DOHH2 (cell line): ENCODE data around the gene STK32B.

Experiments used
- EZH2phosphoT487 ChIP-seq: fragments of 200-600 bp; sonication (generic); IDR thresholded peaks from 2 replicates; pipeline ENCODE4 v1.6.1; 2017; ENCODE audit warnings: borderline replicate concordance, mild to moderate bottlenecking, antibody characterized with exemption, low read length, moderate library complexity, mixed read lengths
- TF ChIP-seq, protein P1 (sequence below): fragments of 200-600 bp; sonication (generic); IDR thresholded peaks from one replicate; pipeline ENCODE4 v1.5.1; 2014; ENCODE audit warnings: antibody characterized with exemption, mild to moderate bottlenecking, low read depth, low read length; ENCODE audit not compliant: poor library complexity, severe bottlenecking

- TF ChIP-seq, protein P1, sequence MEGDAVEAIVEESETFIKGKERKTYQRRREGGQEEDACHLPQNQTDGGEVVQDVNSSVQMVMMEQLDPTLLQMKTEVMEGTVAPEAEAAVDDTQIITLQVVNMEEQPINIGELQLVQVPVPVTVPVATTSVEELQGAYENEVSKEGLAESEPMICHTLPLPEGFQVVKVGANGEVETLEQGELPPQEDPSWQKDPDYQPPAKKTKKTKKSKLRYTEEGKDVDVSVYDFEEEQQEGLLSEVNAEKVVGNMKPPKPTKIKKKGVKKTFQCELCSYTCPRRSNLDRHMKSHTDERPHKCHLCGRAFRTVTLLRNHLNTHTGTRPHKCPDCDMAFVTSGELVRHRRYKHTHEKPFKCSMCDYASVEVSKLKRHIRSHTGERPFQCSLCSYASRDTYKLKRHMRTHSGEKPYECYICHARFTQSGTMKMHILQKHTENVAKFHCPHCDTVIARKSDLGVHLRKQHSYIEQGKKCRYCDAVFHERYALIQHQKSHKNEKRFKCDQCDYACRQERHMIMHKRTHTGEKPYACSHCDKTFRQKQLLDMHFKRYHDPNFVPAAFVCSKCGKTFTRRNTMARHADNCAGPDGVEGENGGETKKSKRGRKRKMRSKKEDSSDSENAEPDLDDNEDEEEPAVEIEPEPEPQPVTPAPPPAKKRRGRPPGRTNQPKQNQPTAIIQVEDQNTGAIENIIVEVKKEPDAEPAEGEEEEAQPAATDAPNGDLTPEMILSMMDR: no peak
- TF ChIP-seq EZH2phosphoT487: no peak
Measured at GRCh38 chr4:5143940-5144339, 92.7 kb downstream of the STK32B start.
